Measurements from ENCODE around the gene NR3C1. TPM values are rescaled to one million over a fixed set of nuclear protein-coding genes. Genes with fewer than 3 reads are reported as not detected.

NR3C1 gene
- 10 to 100 TPM; 66.2 to 77.9 TPM for total RNA-seq

DNA sequence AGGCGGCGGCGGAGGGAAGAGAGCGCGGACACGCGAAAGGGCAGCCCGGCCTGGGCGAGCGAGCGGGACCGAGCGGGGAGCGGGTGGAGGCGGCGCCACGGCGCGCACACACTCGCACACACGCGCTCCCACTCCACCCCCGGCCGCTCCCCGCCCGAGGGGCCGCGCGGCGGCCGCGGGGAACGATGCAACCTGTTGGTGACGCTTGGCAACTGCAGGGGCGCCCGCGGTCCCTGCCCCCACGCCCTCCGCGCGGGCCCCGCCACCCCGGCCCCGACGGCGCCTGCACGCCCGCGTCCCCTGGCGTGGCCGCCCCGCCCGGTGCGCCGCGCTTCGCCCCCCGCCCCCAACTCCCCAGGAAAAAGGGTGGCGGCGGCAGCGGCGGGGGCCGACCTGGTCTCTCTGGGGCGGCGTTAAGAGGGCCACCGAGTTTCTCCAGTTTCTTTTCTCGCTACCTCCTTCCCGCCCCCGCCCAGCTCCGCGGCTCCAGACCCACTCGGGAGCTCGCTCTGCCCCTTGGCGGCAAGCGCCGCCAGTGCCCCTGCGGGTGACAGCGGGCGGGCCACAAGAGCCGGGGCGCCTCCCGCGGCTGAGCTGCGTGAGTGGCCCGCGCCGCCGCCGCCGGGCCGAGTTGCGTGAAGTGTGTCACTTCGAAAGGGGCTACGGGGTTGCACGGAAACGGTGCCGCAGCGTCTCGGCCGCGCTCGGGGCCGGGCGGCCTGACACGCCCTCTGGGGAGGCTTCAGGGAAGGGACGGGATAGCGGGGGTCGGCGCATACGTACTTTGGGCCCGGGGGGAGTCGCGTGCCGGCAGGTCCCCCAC, at the start of gene NR3C1:
NR3C1 (minus strand) TSS at position 94 of the 823 bp plus-strand sequence. CDS start 2,847 bp downstream, outside the sequence.
- DNase-seq (peak; percentile 87), ATAC-seq (peak; percentile 71)
- no peaks in the 10 kb centered on the region for H3K27me3 Mint-ChIP-seq
- H3K4me3 Mint-ChIP-seq = peak within 1 kb of the TSS; percentile 88
- CTCF ChIA-PET = interaction anchor here (0.6 to 2.9 kb wide), 31 partner anchors 7 to 788 kb away, joined by 3 to 30 read pairs (median 3); no protein-coding TSS in a partner anchor
- H3K4me1 Mint-ChIP-seq = peaks cover 50% of the 10 kb centered on the region
- H3K9me3 Mint-ChIP-seq (ENCODE audit: low read depth) = no peaks in the 10 kb centered on the region
- H3K27ac Mint-ChIP-seq = peak within 1 kb of the TSS; percentile 97
- peaks cover 34% of the 10 kb centered on the region for H3K36me3 Mint-ChIP-seq

DNA sequence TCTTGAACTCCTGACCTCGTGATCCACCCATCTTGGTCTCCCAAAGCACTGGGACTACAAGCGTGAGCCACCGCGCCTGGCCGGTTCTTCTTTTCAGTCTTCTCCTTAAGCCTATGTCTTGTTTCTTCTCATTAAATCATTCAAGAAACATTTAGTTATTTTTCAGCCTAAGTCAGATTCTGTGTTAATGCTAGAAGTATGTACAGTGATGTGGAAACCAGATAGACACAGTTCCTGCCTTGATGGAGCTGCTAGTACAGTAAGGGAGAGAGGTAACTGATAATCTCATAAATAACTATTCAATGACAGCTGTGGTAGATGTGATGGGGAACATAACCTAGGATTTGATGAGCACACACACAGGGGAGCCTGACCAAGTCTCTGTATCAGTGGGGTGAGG, 46.3 kb upstream of the NR3C1 start:
- Mint-ChIP-seq H3K4me3 (no peak overlapping the region), H3K4me1 (peaks cover 18% of the 10 kb centered on the region), H3K27me3 (no peaks in the 10 kb centered on the region), H3K36me3 (peaks cover 2% of the 10 kb centered on the region), H3K27ac (no peak overlapping the region), H3K9me3 (ENCODE audit: low read depth) (no peaks in the 10 kb centered on the region)
- DNase-seq = no peak
- CTCF ChIA-PET = no interaction called here
- no peak for ATAC-seq

- CTCF ChIA-PET = no interaction called here
- Mint-ChIP-seq H3K27ac (no peak overlapping the region), H3K4me1 (peaks cover 18% of the 10 kb centered on the region), H3K9me3 (ENCODE audit: low read depth) (no peaks in the 10 kb centered on the region), H3K4me3 (no peak overlapping the region), H3K27me3 (no peaks in the 10 kb centered on the region), H3K36me3 (peaks cover 2% of the 10 kb centered on the region)
- DNase-seq = no peak
- no peak for ATAC-seq
These were observed 45.0 kb upstream of the NR3C1 start for GRCh38 chr5:143448518-143448917.

DNA sequence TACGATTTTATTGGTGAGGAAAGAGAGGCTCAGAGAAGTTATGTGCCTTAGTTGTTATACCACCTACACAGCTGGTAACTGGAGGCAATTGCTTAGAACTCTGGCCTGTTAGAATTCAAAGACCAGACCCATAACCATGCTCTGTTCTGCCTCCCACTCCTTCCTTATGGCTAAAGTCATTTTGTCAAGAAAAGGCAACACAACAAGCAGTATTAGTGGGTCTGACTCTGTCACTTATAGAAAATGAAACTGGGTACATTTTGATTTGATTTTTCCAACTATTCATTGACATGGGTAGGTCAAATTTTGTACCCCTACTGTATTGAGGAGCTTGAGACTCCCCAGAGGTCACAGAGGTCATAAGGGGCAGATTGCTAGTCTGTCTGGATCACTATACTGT, 44.5 kb upstream of the NR3C1 start:
- no peaks in the 10 kb centered on the region for H3K9me3 Mint-ChIP-seq (ENCODE audit: low read depth)
- H3K36me3 Mint-ChIP-seq = no peaks in the 10 kb centered on the region
- DNase-seq = no peak
- H3K27me3 Mint-ChIP-seq = no peaks in the 10 kb centered on the region
- no peak overlapping the region for H3K4me3 Mint-ChIP-seq
- H3K4me1 Mint-ChIP-seq = peaks cover 18% of the 10 kb centered on the region
- H3K27ac Mint-ChIP-seq = no peak overlapping the region
- ATAC-seq = peak; percentile 22
- CTCF ChIA-PET = interaction anchor here (0.7 kb wide), 1 partner anchor 378 kb away, joined by 4 read pairs; no protein-coding TSS in a partner anchor

GRCh38 chr5:143446535-143447226, 43.2 kb upstream of the NR3C1 start:
- DNase-seq (peak; percentile 47), ATAC-seq (peak; percentile 55)
- no peak overlapping the region for H3K4me3 Mint-ChIP-seq
- H3K36me3 Mint-ChIP-seq = no peaks in the 10 kb centered on the region
- H3K4me1 Mint-ChIP-seq = peaks cover 18% of the 10 kb centered on the region
- no peaks in the 10 kb centered on the region for H3K27me3 Mint-ChIP-seq
- CTCF ChIA-PET = interaction anchor here (0.6 to 0.8 kb wide), 2 partner anchors 257 to 372 kb away, joined by 3 to 4 read pairs; no protein-coding TSS in a partner anchor
- H3K27ac Mint-ChIP-seq = no peak overlapping the region
- no peaks in the 10 kb centered on the region for H3K9me3 Mint-ChIP-seq (ENCODE audit: low read depth)

- Mint-ChIP-seq H3K9me3 (ENCODE audit: low read depth) (no peaks in the 10 kb centered on the region), H3K27me3 (no peaks in the 10 kb centered on the region), H3K4me3 (no peak overlapping the region), H3K36me3 (no peaks in the 10 kb centered on the region), H3K27ac (peak overlapping the region; percentile 39), H3K4me1 (peaks cover 18% of the 10 kb centered on the region)
- ATAC-seq (no peak), DNase-seq (no peak)
- CTCF ChIA-PET = interaction anchor here (0.8 kb wide), 2 partner anchors 19 to 373 kb away, joined by 3 to 4 read pairs; no protein-coding TSS in a partner anchor
These were observed 42.3 kb upstream of the NR3C1 start for GRCh38 chr5:143445776-143446175.

DNA sequence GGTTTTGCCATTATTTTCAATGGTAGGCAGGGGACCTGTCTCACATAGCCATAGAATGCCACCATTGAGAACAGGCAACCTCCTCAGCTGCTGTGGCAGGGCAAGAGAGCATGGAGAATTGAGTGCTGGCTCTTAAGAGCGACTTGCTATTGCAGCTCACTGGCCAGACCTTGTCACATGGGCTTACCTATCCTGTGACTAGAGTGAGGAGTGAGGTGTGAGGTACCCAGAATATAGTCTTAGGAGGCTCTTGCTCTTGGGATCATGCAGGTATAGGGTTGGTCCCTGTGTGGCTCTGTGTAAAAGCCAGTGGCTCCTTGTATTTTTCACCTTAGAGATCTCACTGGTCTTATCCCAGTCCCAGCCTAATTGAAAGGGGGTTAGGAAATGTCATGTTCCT, 39.8 kb upstream of the NR3C1 start:
- Mint-ChIP-seq H3K4me3 (no peak overlapping the region), H3K4me1 (peaks cover 18% of the 10 kb centered on the region), H3K36me3 (no peaks in the 10 kb centered on the region), H3K27ac (no peak overlapping the region), H3K27me3 (no peaks in the 10 kb centered on the region), H3K9me3 (ENCODE audit: low read depth) (no peaks in the 10 kb centered on the region)
- no peak for ATAC-seq
- CTCF ChIA-PET = interaction anchor here (1.3 to 1.5 kb wide), 2 partner anchors 8 to 39 kb away, joined by 3 to 4 read pairs; no protein-coding TSS in a partner anchor
- no peak for DNase-seq

GRCh38 chr5:143442385-143442784, 38.9 kb upstream of the NR3C1 start:
- CTCF ChIA-PET = no interaction called here
- ATAC-seq (no peak), DNase-seq (no peak)
- H3K9me3 Mint-ChIP-seq (ENCODE audit: low read depth) = no peaks in the 10 kb centered on the region
- H3K4me1 Mint-ChIP-seq = peaks cover 9% of the 10 kb centered on the region
- H3K36me3 Mint-ChIP-seq = no peaks in the 10 kb centered on the region
- no peak overlapping the region for H3K4me3 Mint-ChIP-seq
- H3K27ac Mint-ChIP-seq = no peak overlapping the region
- H3K27me3 Mint-ChIP-seq = no peaks in the 10 kb centered on the region

DNA sequence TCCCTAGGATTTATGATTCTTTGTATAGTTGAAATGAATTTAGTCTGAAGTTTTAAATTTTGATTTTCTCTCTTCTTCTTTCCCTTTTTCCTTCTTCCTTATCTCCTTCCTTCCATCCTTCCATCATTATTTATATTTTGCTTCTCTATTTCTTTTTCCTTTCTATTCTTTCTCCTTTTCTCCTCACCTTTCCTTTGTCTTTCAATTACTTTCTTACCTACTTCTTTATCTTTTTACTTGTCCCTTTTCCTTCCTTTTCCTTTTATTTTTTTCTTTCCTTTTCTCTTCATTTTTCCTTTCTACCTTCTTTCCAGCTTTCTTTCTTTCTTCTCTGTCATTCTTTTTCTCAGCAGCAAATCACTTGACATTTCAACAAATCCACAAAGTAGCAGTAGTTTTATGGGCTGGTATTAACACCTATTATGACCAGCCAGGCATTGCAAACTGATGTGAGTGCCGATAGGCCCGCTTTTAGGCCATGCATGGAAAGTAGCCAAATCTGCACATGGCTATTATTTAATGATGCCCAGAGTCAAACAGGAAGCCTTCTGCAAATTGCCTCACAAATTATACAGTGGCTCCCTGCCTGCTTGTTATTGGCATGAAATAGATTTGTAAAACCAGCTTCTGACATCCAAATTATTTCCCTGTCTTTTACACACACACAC, 37.1 kb upstream of the NR3C1 start:
- Mint-ChIP-seq H3K27me3 (no peaks in the 10 kb centered on the region), H3K9me3 (ENCODE audit: low read depth) (no peaks in the 10 kb centered on the region), H3K4me3 (no peak overlapping the region), H3K4me1 (peaks cover 7% of the 10 kb centered on the region), H3K27ac (no peak overlapping the region), H3K36me3 (no peaks in the 10 kb centered on the region)
- DNase-seq (no peak), ATAC-seq (no peak)
- CTCF ChIA-PET = no interaction called here

DNA sequence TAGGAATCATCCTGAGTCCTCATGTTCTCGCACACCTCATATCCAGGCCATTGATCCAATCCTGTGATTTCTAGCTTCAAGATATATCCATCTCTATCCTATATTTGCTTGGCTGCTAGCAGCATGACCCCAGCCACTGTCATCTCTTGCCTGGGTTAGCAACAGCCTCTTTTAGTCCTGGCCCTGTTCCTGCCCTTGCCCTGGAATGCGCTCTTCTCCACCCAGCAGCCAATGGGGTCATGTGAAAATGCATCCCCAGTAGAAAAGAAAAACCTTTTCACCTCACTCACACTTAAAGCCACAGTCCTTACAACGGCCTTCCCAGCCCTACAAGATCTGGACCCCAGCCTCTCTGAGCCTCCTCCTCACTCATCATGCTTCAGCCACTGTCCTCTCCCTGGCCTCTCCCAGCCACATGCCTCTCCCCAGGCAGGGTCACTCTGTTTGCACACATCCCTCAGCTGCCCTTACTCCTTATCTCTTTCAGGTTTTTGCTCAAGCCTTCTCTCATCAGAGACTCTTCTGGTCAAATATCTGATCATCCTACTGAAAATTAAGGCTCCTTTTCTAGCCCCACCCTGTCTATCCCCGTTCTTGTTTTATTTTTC, 34.3 kb upstream of the NR3C1 start:
- H3K4me3 Mint-ChIP-seq = no peak overlapping the region
- H3K9me3 Mint-ChIP-seq (ENCODE audit: low read depth) = no peaks in the 10 kb centered on the region
- H3K36me3 Mint-ChIP-seq = no peaks in the 10 kb centered on the region
- peaks cover 28% of the 10 kb centered on the region for H3K4me1 Mint-ChIP-seq
- CTCF ChIA-PET = no interaction called here
- no peak overlapping the region for H3K27ac Mint-ChIP-seq
- H3K27me3 Mint-ChIP-seq = no peaks in the 10 kb centered on the region
- DNase-seq = no peak
- ATAC-seq = no peak

DNA sequence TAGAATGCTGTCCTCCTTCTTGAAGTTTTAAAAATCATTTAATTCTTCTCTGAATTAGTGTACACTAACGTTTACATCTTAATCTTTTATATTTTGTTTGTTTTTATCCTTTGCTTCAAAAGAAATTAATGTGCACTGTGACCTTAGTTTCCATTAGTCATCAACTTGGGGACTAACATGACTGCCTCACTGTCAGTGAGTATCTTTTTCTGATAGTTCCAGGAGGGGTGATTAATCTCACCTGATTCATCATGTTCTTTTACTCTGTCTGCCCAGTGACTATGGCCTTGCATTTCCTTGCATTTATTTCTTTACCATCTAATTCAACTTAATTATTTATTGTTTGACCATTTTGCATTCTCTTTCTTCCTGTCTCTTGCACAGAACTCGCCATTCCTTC, 33.4 kb upstream of the NR3C1 start:
- H3K27ac Mint-ChIP-seq = no peak overlapping the region
- peaks cover 36% of the 10 kb centered on the region for H3K4me1 Mint-ChIP-seq
- CTCF ChIA-PET = no interaction called here

GRCh38 chr5:143435210-143435657, 31.7 kb upstream of the NR3C1 start:
- H3K27me3 Mint-ChIP-seq = no peaks in the 10 kb centered on the region
- peak overlapping the region; percentile 78 for H3K4me3 Mint-ChIP-seq
- DNase-seq = peak; percentile 60
- peaks cover 45% of the 10 kb centered on the region for H3K4me1 Mint-ChIP-seq
- no peaks in the 10 kb centered on the region for H3K36me3 Mint-ChIP-seq
- H3K27ac Mint-ChIP-seq = peak overlapping the region; percentile 85
- CTCF ChIA-PET = interaction anchor here (1.3 to 1.5 kb wide), 3 partner anchors 9 to 390 kb away, joined by 4 to 6 read pairs (median 5); no protein-coding TSS in a partner anchor
- no peaks in the 10 kb centered on the region for H3K9me3 Mint-ChIP-seq (ENCODE audit: low read depth)
- peak; percentile 59 for ATAC-seq

More for the DNA sequence above, 33.4 kb upstream of the NR3C1 start:
- H3K9me3 Mint-ChIP-seq (ENCODE audit: low read depth) = no peaks in the 10 kb centered on the region
- DNase-seq (no peak), ATAC-seq (no peak)
- no peaks in the 10 kb centered on the region for H3K36me3 Mint-ChIP-seq
- H3K4me3 Mint-ChIP-seq = no peak overlapping the region
- no peaks in the 10 kb centered on the region for H3K27me3 Mint-ChIP-seq
